ENCODE data around the gene CDH13.

GRCh38 chr16:82782715-82783251 lies 156.0 kb downstream of the CDH13 start:
- no peak for TF ChIP-seq CTCF (IDR thresholded peaks at IDR 0.05; ENCODE audit: borderline replicate concordance, extremely low read depth, low read length, poor library complexity, severe bottlenecking)
- TF ChIP-seq EZH2 (IDR thresholded peaks at IDR 0.05; ENCODE audit: borderline replicate concordance, low read depth, low read length, severe bottlenecking): no peak
